Body of pancreas (tissue), 4 donors: ENCODE data around the gene BRAF. TPM values are rescaled to one million over a fixed set of nuclear protein-coding genes. Genes with fewer than 3 reads are reported as not detected.

ENCODE experiments used
- ATAC-seq: fragments of 150-250 bp; one replicate; pipeline ENCODE4 v1.9.1; 2016
- DNase-seq, 4 donors: peaks; one replicate each; pipeline ENCODE4 v3.0.0-alpha.2; 2019
- H3K27ac ChIP-seq, 4 donors: fragments of 200-600 bp; sonication (generic); 1 replicate in 3 of 4; 2 replicates in 1 of 4; pipeline versions ENCODE4 v1.5.1 to v1.6.1; 2016 to 2019; ENCODE audit warnings: mild to moderate bottlenecking in 1 of 4, mixed read lengths in 1 of 4, moderate library complexity in 1 of 4
- H3K27me3 ChIP-seq, 2 donors: fragments of 200-600 bp; sonication (generic); one replicate each; pipeline ENCODE4 v1.6.0; 2016; ENCODE audit warnings: mild to moderate bottlenecking in 1 of 2
- H3K36me3 ChIP-seq, 2 donors: fragments of 200-600 bp; sonication (generic); replicated peaks in 1 of 2; 2 replicates each; pipeline ENCODE4 v1.5.1; 2016; ENCODE audit warnings: low read depth in 2 of 2; ENCODE audit not compliant: insufficient read depth in 1 of 2
- H3K4me1 ChIP-seq: fragments of 200-600 bp; sonication (generic); one replicate; pipeline ENCODE4 v1.6.0; 2016
- H3K4me3 ChIP-seq, 2 donors: fragments of 200-600 bp; sonication (generic); 1 replicate in 1 of 2; 2 replicates in 1 of 2; pipeline ENCODE4 v1.5.1; 2016 to 2019
- H3K9me3 ChIP-seq, 3 donors: fragments of 200-600 bp; sonication (generic); 1 replicate in 2 of 3; 2 replicates in 1 of 3; pipeline ENCODE4 v1.5.1; 2016
- CTCF ChIP-seq, 7 experiments: fragments of 450-650 bp in 4 of 7; fragments of 200-600 bp in 3 of 7; sonication (generic) in 3 of 7; IDR thresholded peaks; one replicate each; pipeline ENCODE4 v1.5.1; 2016 to 2019; ENCODE audit warnings: antibody characterized with exemption in 7 of 7
- POLR2A ChIP-seq, 3 donors: fragments of 450-650 bp; IDR thresholded peaks; one replicate each; pipeline ENCODE4 v1.6.1; 2016; ENCODE audit warnings: antibody characterized with exemption in 3 of 3, mild to moderate bottlenecking in 2 of 3
- WGBS, 2 donors: methylation state at CpG; one replicate each; pipeline ENCODE4 v1.1.5; 2017; 5-methylcytosine and 5-hydroxymethylcytosine counted together
- intact Hi-C: fragments of 100-400 bp; cut with DNase I; formaldehyde crosslinking; loops from one replicate; pipeline ENCODE4 v1.15.1; 2023
- total RNA-seq, 2 donors: library from RNA; depleted of rRNA; stranded (reverse); fragments of >200 nt; gene quantifications; one replicate each; pipeline ENCODE4 v1.1.0, GENCODE V29; 2016

The BRAF gene
- total RNA-seq, 2 donors from 2014 or later: 41.9 to 51.1 TPM

DNA sequence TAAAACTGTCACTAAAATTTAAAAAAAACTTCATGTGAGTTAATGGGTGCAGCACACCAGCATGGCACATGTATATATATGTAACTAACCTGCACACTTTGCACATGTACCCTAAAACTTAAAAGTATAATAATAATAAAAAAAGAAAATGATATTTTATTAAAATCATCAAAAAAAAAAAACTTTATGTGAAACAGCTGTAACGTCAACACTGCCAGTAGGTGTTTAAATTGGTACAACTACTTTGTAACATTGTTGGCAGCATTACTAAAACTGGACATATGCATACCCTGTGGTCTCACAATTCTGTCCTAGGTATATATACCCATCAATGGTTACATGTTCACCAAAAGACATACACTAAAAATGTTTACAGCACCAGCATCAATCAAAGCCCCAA, 146.2 kb downstream of the BRAF start:
- WGBS, 2 donors: 87 to 97% methylated on average over 1 of the region's 1 CpG
- no peaks in the 10 kb centered on the region for H3K4me1 ChIP-seq
- H3K36me3 ChIP-seq: peaks cover 3 to 18% of the 10 kb centered on the region in 2 donors
- no peaks in the 10 kb centered on the region for H3K27me3 ChIP-seq
- DNase-seq: no peak
- intact Hi-C loops: no loop called here
- no peak overlapping the region for H3K4me3 ChIP-seq
- TF ChIP-seq CTCF (IDR thresholded peaks at IDR 0.05): no peak
- TF ChIP-seq POLR2A (IDR thresholded peaks at IDR 0.05): no peak
- no peak for ATAC-seq
- no peak overlapping the region for H3K27ac ChIP-seq
- H3K9me3 ChIP-seq: no peaks in the 10 kb centered on the region

DNA sequence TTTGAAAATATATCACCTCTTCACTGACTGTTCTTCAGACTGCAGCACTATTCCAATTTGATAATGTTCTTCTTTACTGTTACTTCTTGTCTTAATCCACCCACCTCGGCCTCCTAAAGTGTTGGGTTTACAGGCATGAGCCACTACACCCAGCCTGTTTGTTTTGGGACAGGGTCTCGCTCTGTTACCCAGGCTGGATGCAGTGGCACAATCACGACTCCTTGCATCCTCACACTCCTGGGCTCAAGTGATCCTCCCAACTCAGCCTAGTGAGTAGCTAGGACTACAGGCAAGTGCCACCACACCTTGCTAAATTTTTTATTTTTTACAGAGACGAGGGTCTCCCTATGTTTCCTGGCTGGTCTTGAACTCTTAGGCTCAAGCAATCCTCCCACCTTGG, 150.4 kb downstream of the BRAF start:
- no peaks in the 10 kb centered on the region for H3K27me3 ChIP-seq
- DNase-seq (no peak), ATAC-seq (no peak)
- peaks cover 0 to 14% of the 10 kb centered on the region in 2 donors for H3K36me3 ChIP-seq
- H3K9me3 ChIP-seq: no peaks in the 10 kb centered on the region
- intact Hi-C loops: no loop called here
- H3K4me1 ChIP-seq: no peaks in the 10 kb centered on the region
- no peak overlapping the region for H3K27ac ChIP-seq
- 93 to 95% methylated on average over 4 of the region's 4 CpGs for WGBS, 2 donors
- H3K4me3 ChIP-seq: no peak overlapping the region
- TF ChIP-seq CTCF (IDR thresholded peaks at IDR 0.05) (no peak), POLR2A (IDR thresholded peaks at IDR 0.05) (no peak)

DNA sequence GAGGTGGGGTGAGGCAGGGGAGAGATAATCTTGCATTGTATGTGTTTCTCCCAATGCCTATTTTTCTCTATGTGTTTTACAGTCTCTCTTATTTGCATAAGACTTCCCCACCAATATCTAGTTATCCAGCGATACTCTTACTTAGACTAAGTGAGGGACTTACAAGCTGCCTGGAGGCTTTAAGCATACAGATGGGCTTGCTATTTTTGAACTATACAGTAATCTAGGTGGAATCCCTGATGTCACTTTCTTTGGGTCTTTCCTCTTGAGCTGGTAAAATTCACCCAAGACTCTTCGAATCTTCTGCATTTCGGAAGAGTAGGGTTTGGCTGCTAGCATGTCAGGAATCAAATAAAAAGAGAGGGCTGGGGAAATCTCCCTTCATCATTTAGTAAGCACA, 151.6 kb downstream of the BRAF start:
- H3K9me3 ChIP-seq: no peaks in the 10 kb centered on the region
- no peak overlapping the region for H3K4me3 ChIP-seq
- DNase-seq: no peak
- no peak for TF ChIP-seq POLR2A (IDR thresholded peaks at IDR 0.05)
- H3K27ac ChIP-seq: no peak overlapping the region
- H3K4me1 ChIP-seq: no peaks in the 10 kb centered on the region
- peaks cover 0 to 15% of the 10 kb centered on the region in 2 donors for H3K36me3 ChIP-seq
- no peak for ATAC-seq
- intact Hi-C loops: no loop called here
- WGBS, 2 donors: 93 to 95% methylated on average over 3 of the region's 3 CpGs
- no peaks in the 10 kb centered on the region for H3K27me3 ChIP-seq

GRCh38 chr7:140771826-140772225, 152.9 kb downstream of the BRAF start:
- ATAC-seq: no peak
- peaks cover 0 to 10% of the 10 kb centered on the region in 2 donors for H3K36me3 ChIP-seq
- TF ChIP-seq POLR2A (IDR thresholded peaks at IDR 0.05) (no peak), CTCF (IDR thresholded peaks at IDR 0.05) (no peak)
- DNase-seq: no peak
- H3K4me1 ChIP-seq: no peaks in the 10 kb centered on the region
- intact Hi-C loops: no loop called here
- H3K4me3 ChIP-seq: no peak overlapping the region
- H3K27me3 ChIP-seq: no peaks in the 10 kb centered on the region
- no peak overlapping the region for H3K27ac ChIP-seq
- no peaks in the 10 kb centered on the region for H3K9me3 ChIP-seq

DNA sequence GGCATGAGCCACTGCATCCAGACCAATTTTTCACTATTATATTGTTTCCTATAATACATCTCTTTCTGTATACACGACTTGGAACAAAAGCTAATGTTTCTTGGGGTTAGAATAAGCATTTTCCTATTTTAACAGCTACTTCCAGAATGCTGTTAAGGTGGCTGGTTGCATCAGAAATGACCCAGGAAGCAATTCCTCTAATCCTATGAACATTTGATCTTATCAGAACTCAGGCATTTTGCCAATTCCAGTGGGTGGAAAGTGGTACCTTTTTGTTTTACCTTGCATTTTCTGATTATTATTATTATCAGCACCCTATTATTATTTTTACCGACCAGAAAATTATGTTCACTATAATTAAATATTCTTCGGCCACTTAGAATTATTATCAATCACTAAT, 154.9 kb downstream of the BRAF start:
- Histone ChIP-seq H3K9me3 (no peaks in the 10 kb centered on the region), H3K36me3 (peaks cover 0 to 4% of the 10 kb centered on the region in 2 donors), H3K27me3 (no peaks in the 10 kb centered on the region), H3K27ac (no peak overlapping the region), H3K4me1 (no peaks in the 10 kb centered on the region), H3K4me3 (no peak overlapping the region)
- TF ChIP-seq POLR2A (IDR thresholded peaks at IDR 0.05) (no peak), CTCF (IDR thresholded peaks at IDR 0.05) (no peak)
- ATAC-seq (no peak), DNase-seq (no peak)
- intact Hi-C loops: no loop called here
- 94 to 96% methylated on average over 3 of the region's 3 CpGs for WGBS, 2 donors
